Calu3 (cell line): Measurements from ENCODE around the gene OSTM1. TPM values are rescaled to one million over a fixed set of nuclear protein-coding genes. Genes with fewer than 3 reads are reported as not detected.

Source experiments
- BruUV-seq: library from RNA; stranded (reverse); fragments of 400-500 nt; replicated peaks from 2 replicates; lab custom pipeline; 2021; lab: Mats Ljungman, UMichigan
- CTCF ChIA-PET: fragments of 300-600 bp; sonication (Branson Sonifier 250); formaldehyde crosslinking; loops from one replicate; lab custom pipeline; 2022; ENCODE audit warnings: antibody characterized with exemption; lab: Charles Lee
- DNase-seq: peaks from one replicate; pipeline ENCODE4 v3.0.0; 2022
- H3K27ac Mint-ChIP-seq: one replicate; pipeline ENCODE4 v1.8.0; 2022; ENCODE audit warnings: mixed read lengths; ENCODE audit not compliant: unreplicated experiment
- H3K27me3 Mint-ChIP-seq: one replicate; pipeline ENCODE4 v1.8.0; 2022; ENCODE audit warnings: mixed read lengths; ENCODE audit not compliant: unreplicated experiment
- H3K36me3 Mint-ChIP-seq: one replicate; pipeline ENCODE4 v1.8.0; 2022; ENCODE audit warnings: mild to moderate bottlenecking, moderate library complexity, mixed read lengths; ENCODE audit not compliant: insufficient read depth, unreplicated experiment
- H3K4me1 Mint-ChIP-seq: one replicate; pipeline ENCODE4 v1.8.0; 2022; ENCODE audit warnings: mild to moderate bottlenecking, low read depth, mixed read lengths; ENCODE audit not compliant: unreplicated experiment
- H3K4me3 Mint-ChIP-seq: one replicate; pipeline ENCODE4 v1.8.0; 2022; ENCODE audit warnings: mild to moderate bottlenecking, low read depth, moderate library complexity, mixed read lengths; ENCODE audit not compliant: unreplicated experiment
- H3K9me3 Mint-ChIP-seq: one replicate; pipeline ENCODE4 v1.8.0; 2022; ENCODE audit warnings: low read depth, mixed read lengths; ENCODE audit not compliant: unreplicated experiment
- CTCF ChIP-seq: fragments of 200-600 bp; IDR thresholded peaks from one replicate; pipeline ENCODE4 v1.8.0; 2022; ENCODE audit warnings: antibody characterized with exemption; ENCODE audit not compliant: unreplicated experiment
- intact Hi-C: fragments of 100-400 bp; cut with micrococcal nuclease; formaldehyde crosslinking; loops from one replicate; pipeline ENCODE4 v1.10.0; 2022; ENCODE audit not compliant: unreplicated experiment
- total RNA-seq: library from RNA; stranded (reverse); gene quantifications from 2 replicates; pipeline ENCODE4 v1.2.3, GENCODE V29; 2022

OSTM1 gene
- total RNA-seq, 1 experiment from 2014 or later = 30.5 TPM

- peak overlapping the region; percentile 4 for H3K27ac Mint-ChIP-seq
- intact Hi-C loops = loop anchor here (5.0 kb wide), 1 partner anchor 45 kb away; no protein-coding TSS in a partner anchor
- CTCF ChIA-PET = no interaction called here
- TF ChIP-seq CTCF = no peak
- peaks cover 63% of the 10 kb centered on the region for H3K27me3 Mint-ChIP-seq
- no TSS peak for BruUV-seq
- no peaks in the 10 kb centered on the region for H3K9me3 Mint-ChIP-seq
- peaks cover 21% of the 10 kb centered on the region for H3K36me3 Mint-ChIP-seq
- DNase-seq = peak; percentile 46
- H3K4me3 Mint-ChIP-seq = peak overlapping the region; percentile 65
- H3K4me1 Mint-ChIP-seq = peaks cover 22% of the 10 kb centered on the region
Observed at GRCh38 chr6:108117427-108118358, 43.2 kb upstream of the OSTM1 start.

- intact Hi-C loops = loop anchor here (5.0 kb wide), 1 partner anchor 46 kb away; no protein-coding TSS in a partner anchor
- no TSS peak for BruUV-seq
Observed at GRCh38 chr6:108116546-108117426, 42.2 kb upstream of the OSTM1 start.

GRCh38 chr6:108115598-108116058, 41.1 kb upstream of the OSTM1 start:
- Mint-ChIP-seq H3K4me3 (peak overlapping the region; percentile 88), H3K27me3 (peaks cover 63% of the 10 kb centered on the region), H3K4me1 (peaks cover 22% of the 10 kb centered on the region), H3K36me3 (peaks cover 21% of the 10 kb centered on the region), H3K9me3 (no peaks in the 10 kb centered on the region), H3K27ac (no peak overlapping the region)
- intact Hi-C loops = loop anchor here (5.0 kb wide), 1 partner anchor 47 kb away; no protein-coding TSS in a partner anchor
- peak; percentile 46 for TF ChIP-seq CTCF
- CTCF ChIA-PET = interaction anchor here (1.8 kb wide), 1 partner anchor 376 kb away, joined by 11 read pairs; no protein-coding TSS in a partner anchor
- no TSS peak for BruUV-seq
- peak; percentile 77 for DNase-seq

More at GRCh38 chr6:108116546-108117426, 42.2 kb upstream of the OSTM1 start:
- CTCF ChIA-PET = no interaction called here
- Mint-ChIP-seq H3K9me3 (no peaks in the 10 kb centered on the region), H3K36me3 (peaks cover 21% of the 10 kb centered on the region), H3K4me3 (peak overlapping the region; percentile 65), H3K4me1 (peaks cover 22% of the 10 kb centered on the region), H3K27me3 (peaks cover 63% of the 10 kb centered on the region), H3K27ac (peak overlapping the region; percentile 4)
- DNase-seq = no peak
- no peak for TF ChIP-seq CTCF
